IMR-90 (cell line): ENCODE data around the gene GHR. TPM values are rescaled to one million over a fixed set of nuclear protein-coding genes. Genes with fewer than 3 reads are reported as not detected.

ENCODE experiments used
- ATAC-seq: fragments of 200-7000 bp; cut with Tn5 transposase; 2 replicates; pipeline ENCODE4 v1.9.1; 2020; ENCODE audit warnings: low read depth, mild to moderate bottlenecking, moderate library complexity
- BruUV-seq: library from RNA; stranded (reverse); fragments of 400-500 nt; replicated peaks from 2 replicates; lab custom pipeline; 2021; lab: Mats Ljungman, UMichigan
- CTCF ChIA-PET: fragments of 300-600 bp; formaldehyde crosslinking; extraction: SDS; loops from one replicate; lab custom pipeline; 2021; ENCODE audit warnings: antibody characterized with exemption; lab: Yijun Ruan, JAX
- POLR2A ChIA-PET: fragments of 300-600 bp; sonication (Branson Sonifier 250); formaldehyde crosslinking; loops from one replicate; lab custom pipeline; 2022; ENCODE audit warnings: antibody characterized with exemption; ENCODE audit not compliant: unreplicated experiment; lab: Charles Lee
- DNase-seq: peaks from one replicate; pipeline ENCODE4 v3.0.0; 2013
- H2AFZ ChIP-seq: replicated peaks from 2 replicates; pipeline ENCODE3; 2013; ENCODE audit warnings: low read length, mild to moderate bottlenecking; ENCODE audit not compliant: poor library complexity
- H2AK5ac ChIP-seq: 2 replicates; pipeline ENCODE4 v1.6.1; 2013; ENCODE audit warnings: low read depth, low read length, inconsistent platforms
- H2AK9ac ChIP-seq: replicated peaks from 2 replicates; pipeline ENCODE3; 2013; ENCODE audit warnings: mild to moderate bottlenecking, low read depth, low read length, moderate library complexity; ENCODE audit not compliant: poor library complexity
- H2BK120ac ChIP-seq: 2 replicates; pipeline ENCODE4 v1.6.1; 2013; ENCODE audit warnings: low read depth, low read length, inconsistent platforms
- H2BK15ac ChIP-seq: 3 replicates; pipeline ENCODE4 v1.6.1; 2013; ENCODE audit warnings: low read depth, low read length, inconsistent platforms
- H2BK20ac ChIP-seq: 2 replicates; pipeline ENCODE4 v1.6.1; 2013; ENCODE audit warnings: low read depth, mild to moderate bottlenecking, inconsistent platforms, low read length, moderate library complexity
- H2BK5ac ChIP-seq: 2 replicates; pipeline ENCODE4 v1.6.1; 2013; ENCODE audit warnings: mild to moderate bottlenecking, low read depth, low read length, inconsistent platforms; ENCODE audit not compliant: poor library complexity, severe bottlenecking
- H3K14ac ChIP-seq: replicated peaks from 2 replicates; pipeline ENCODE4 v1.6.1; 2013; ENCODE audit warnings: low read depth, low read length, inconsistent platforms
- H3K18ac ChIP-seq: 2 replicates; pipeline ENCODE4 v1.6.1; 2013; ENCODE audit warnings: low read depth, low read length, control low read depth
- H3K23ac ChIP-seq: 2 replicates; pipeline ENCODE4 v1.6.1; 2013; ENCODE audit warnings: low read depth, low read length, inconsistent platforms
- H3K27ac ChIP-seq: 2 replicates; pipeline ENCODE4 v1.5.1; 2013; ENCODE audit warnings: mild to moderate bottlenecking, control low read depth, low read length; ENCODE audit not compliant: insufficient read depth
- H3K27me3 ChIP-seq: 2 replicates; pipeline ENCODE4 v1.6.1; 2013; ENCODE audit warnings: low read length; ENCODE audit not compliant: control insufficient read depth, insufficient read depth
- H3K36me3 ChIP-seq: 2 replicates; pipeline ENCODE4 v1.6.1; 2013; ENCODE audit warnings: low read length, mixed read lengths; ENCODE audit not compliant: control insufficient read depth, insufficient read depth
- H3K4ac ChIP-seq: 2 replicates; pipeline ENCODE4 v1.6.1; 2013; ENCODE audit warnings: low read depth, low read length, inconsistent platforms
- H3K4me1 ChIP-seq: 2 replicates; pipeline ENCODE4 v1.6.1; 2013; ENCODE audit warnings: low read length, mixed read lengths; ENCODE audit not compliant: control insufficient read depth, insufficient read depth
- H3K4me2 ChIP-seq: 2 replicates; pipeline ENCODE4 v1.6.1; 2013; ENCODE audit warnings: low read depth, mild to moderate bottlenecking, control low read depth, low read length, moderate library complexity
- H3K4me3 ChIP-seq: 2 replicates; pipeline ENCODE4 v1.5.1; 2013; ENCODE audit warnings: low read depth, mild to moderate bottlenecking, control low read depth, low read length, moderate library complexity; ENCODE audit not compliant: insufficient read depth
- H3K56ac ChIP-seq: 2 replicates; pipeline ENCODE4 v1.6.1; 2013; ENCODE audit warnings: low read length, inconsistent platforms; ENCODE audit not compliant: insufficient read depth; ENCODE audit errors: extremely low read depth
- H3K79me1 ChIP-seq, 2 experiments: 2 replicates each; pipeline ENCODE4 v1.6.1; 2013; ENCODE audit warnings: low read length in 2 of 2, inconsistent platforms in 1 of 2, low read depth in 1 of 2
- H3K9ac ChIP-seq: 2 replicates; pipeline ENCODE4 v1.6.1; 2013; ENCODE audit warnings: low read depth, low read length, control low read depth
- H3K9me1 ChIP-seq: 2 replicates; pipeline ENCODE4 v1.6.1; 2013; ENCODE audit warnings: low read length, inconsistent platforms; ENCODE audit not compliant: insufficient read depth
- H3K9me3 ChIP-seq: 2 replicates; pipeline ENCODE4 v1.6.1; 2013; ENCODE audit warnings: low read length; ENCODE audit not compliant: control insufficient read depth, insufficient read depth
- H4K20me1 ChIP-seq: 2 replicates; pipeline ENCODE4 v1.6.1; 2013; ENCODE audit warnings: low read length, inconsistent platforms; ENCODE audit not compliant: insufficient read depth
- H4K5ac ChIP-seq: 2 replicates; pipeline ENCODE4 v1.6.1; 2013; ENCODE audit warnings: mild to moderate bottlenecking, low read depth, low read length, control low read depth
- H4K8ac ChIP-seq, 2 experiments: 2 replicates each; pipeline ENCODE4 v1.6.1; 2013; ENCODE audit warnings: low read depth in 2 of 2, low read length in 2 of 2, control low read depth in 1 of 2, inconsistent platforms in 1 of 2
- H4K91ac ChIP-seq: 2 replicates; pipeline ENCODE4 v1.6.1; 2013; ENCODE audit warnings: low read depth, low read length, inconsistent platforms; ENCODE audit not compliant: insufficient read depth
- CEBPB ChIP-seq: IDR thresholded peaks from 2 replicates; pipeline ENCODE4 v1.6.1; 2012; ENCODE audit warnings: low read depth, low read length, improper control_type of control experiment
- CHD1 ChIP-seq: IDR thresholded peaks from 2 replicates; pipeline ENCODE4 v1.6.1; 2012; ENCODE audit warnings: low read depth, low read length, improper control_type of control experiment
- CTCF ChIP-seq: conservative IDR thresholded peaks from 2 replicates; pipeline ENCODE4 v1.5.1; 2012; ENCODE audit warnings: mild to moderate bottlenecking, low read depth, low read length, improper control_type of control experiment
- ELK1 ChIP-seq: fragments of 150-350 bp; IDR thresholded peaks from 2 replicates; pipeline ENCODE4 v1.6.1; 2016; ENCODE audit warnings: low read depth, mild to moderate bottlenecking, low read length, moderate library complexity, borderline replicate concordance
- MAFK ChIP-seq: IDR thresholded peaks from 2 replicates; pipeline ENCODE4 v1.6.1; 2012; ENCODE audit warnings: low read depth, low read length, improper control_type of control experiment
- MAZ ChIP-seq: IDR thresholded peaks from 2 replicates; pipeline ENCODE4 v1.6.1; 2012; ENCODE audit warnings: low read depth, mild to moderate bottlenecking, low read length, improper control_type of control experiment, moderate library complexity, borderline replicate concordance
- NFE2L2 ChIP-seq: fragments of 150-350 bp; IDR thresholded peaks from 2 replicates; pipeline ENCODE4 v1.6.1; 2016; ENCODE audit warnings: low read depth, mild to moderate bottlenecking, low read length
- POLR2A ChIP-seq: IDR thresholded peaks from 2 replicates; pipeline ENCODE4 v1.6.1; 2012; ENCODE audit warnings: mild to moderate bottlenecking, low read depth, low read length
- RAD21 ChIP-seq: IDR thresholded peaks from 2 replicates; pipeline ENCODE4 v1.6.1; 2012; ENCODE audit warnings: low read length, improper control_type of control experiment
- RCOR1 ChIP-seq: IDR thresholded peaks from 2 replicates; pipeline ENCODE4 v1.6.1; 2012; ENCODE audit warnings: mild to moderate bottlenecking, low read length, improper control_type of control experiment; ENCODE audit not compliant: insufficient replicate concordance
- RFX5 ChIP-seq: IDR thresholded peaks from 2 replicates; pipeline ENCODE4 v1.8.0; 2012; ENCODE audit warnings: low read depth, mild to moderate bottlenecking, low read length, moderate library complexity
- SMC3 ChIP-seq: fragments of 150-350 bp; IDR thresholded peaks from 2 replicates; pipeline ENCODE4 v1.6.1; 2016; ENCODE audit warnings: low read depth, mild to moderate bottlenecking, antibody characterized with exemption, low read length, moderate library complexity
- USF2 ChIP-seq: fragments of 150-350 bp; IDR thresholded peaks from 2 replicates; pipeline ENCODE4 v1.6.1; 2017; ENCODE audit warnings: mild to moderate bottlenecking, antibody characterized with exemption, low read length, low read depth
- WGBS, 2 experiments: methylation state at CpG; one replicate each; pipeline versions ENCODE4 v1.1.5 to v1.1.7; 2013; ENCODE audit warnings: missing lambda C conversion rate in 2 of 2; ENCODE audit not compliant: insufficient read length in 1 of 2; ENCODE audit errors: extremely low coverage in 2 of 2; 5-methylcytosine and 5-hydroxymethylcytosine counted together
- dilution Hi-C: fragments of 300-500 bp; cut with HindIII; formaldehyde crosslinking; loops from one replicate; pipeline ENCODE4 v1.14.3; 2018; ENCODE audit warnings: low sequenced_read_pairs; ENCODE audit not compliant: unreplicated experiment
- in situ Hi-C: fragments of 300-500 bp; cut with MboI; formaldehyde crosslinking; loops from 3 replicates; pipeline ENCODE4 v1.14.3; 2019; ENCODE audit warnings: low sequenced_read_pairs, inconsistent platforms, mixed read lengths
- intact Hi-C: fragments of 100-400 bp; cut with micrococcal nuclease; formaldehyde crosslinking; loops from 2 replicates; pipeline ENCODE4 v1.10.0; 2022
- polyA plus RNA-seq, 3 experiments: library from polyadenylated mRNA; depleted of rRNA; stranded (reverse); fragments of >200 nt; gene quantifications; 2 replicates each; pipeline ENCODE4 v1.2.3, GENCODE V29; 2012; ENCODE audit warnings: low replicate concordance in 1 of 3
- total RNA-seq: library from RNA; depleted of rRNA; stranded (reverse); fragments of >200 nt; gene quantifications from 2 replicates; pipeline ENCODE4 v1.2.3, GENCODE V29; 2012

GHR gene
- total and polyA plus RNA-seq, 2 of the 4 experiments (the other 2 are of a cell fraction), result 0.36 to 1.1 TPM

GRCh38 chr5:42583322-42583721, 160.1 kb downstream of the GHR start:
- no peak overlapping the region for H3K4ac ChIP-seq
- H2BK15ac ChIP-seq, result no peak overlapping the region
- WGBS, 2 experiments, result 11% methylated on average over 2 of the region's 4 CpGs; no CpG with 5 or more reads in 1 of the 2 experiments
- H3K36me3 ChIP-seq, result no peaks in the 10 kb centered on the region
- ChIA-PET POLR2A (no interaction called here), CTCF (interaction anchor here (0.6 to 1.3 kb wide), 10 partner anchors 8 to 727 kb away, joined by 3 to 5 read pairs (median 4); partner anchors contain the start of gene GHR)
- peak overlapping the region; percentile 56 for H2AK9ac ChIP-seq
- H3K14ac ChIP-seq, result no peak overlapping the region
- no peak overlapping the region for H3K18ac ChIP-seq
- TF ChIP-seq MAZ, result no peak
- TF ChIP-seq ELK1, result no peak
- peak; percentile 64; the same call in 1 of the 2 replicates for TF ChIP-seq CEBPB
- TF ChIP-seq CHD1, result no peak
- TF ChIP-seq CTCF, result peak; percentile 67
- TF ChIP-seq MAFK, result peak; percentile 29; the same call in 1 of the 2 replicates
- TF ChIP-seq RAD21, result peak; percentile 49
- TF ChIP-seq POLR2A, result no peak
- TF ChIP-seq RCOR1, result no peak
- TF ChIP-seq SMC3, result peak; percentile 49
- no peak for TF ChIP-seq USF2
- no peak for TF ChIP-seq RFX5
- TF ChIP-seq NFE2L2, result no peak
- ATAC-seq (peak; percentile 48; the same call in 1 of the 2 replicates), DNase-seq (peak; percentile 38)
- H2BK5ac ChIP-seq, result no peak overlapping the region
- H3K9ac ChIP-seq, result no peak overlapping the region
- BruUV-seq, result no TSS peak
- H3K79me1 ChIP-seq, result no peaks in the 10 kb centered on the region
- no peaks in the 10 kb centered on the region for H3K27me3 ChIP-seq
- H2AK5ac ChIP-seq, result no peak overlapping the region
- no peak overlapping the region for H3K4me3 ChIP-seq
- dilution Hi-C loops (no loop called here), intact Hi-C loops (loop anchor here (1.0 to 5.0 kb wide), 3 partner anchors 160 to 727 kb away; partner anchors contain the start of gene GHR), in situ Hi-C loops (loop anchor here (25.0 kb wide), 1 partner anchor 721 kb away; the partner anchor contains the start of gene OXCT1)
- H2BK20ac ChIP-seq, result no peak overlapping the region
- H4K5ac ChIP-seq, result no peak overlapping the region
- H2BK120ac ChIP-seq, result no peak overlapping the region
- no peaks in the 10 kb centered on the region for H3K4me1 ChIP-seq
- H3K27ac ChIP-seq, result no peak overlapping the region
- no peak overlapping the region for H3K56ac ChIP-seq
- H4K20me1 ChIP-seq, result no peaks in the 10 kb centered on the region
- H2AFZ ChIP-seq, result no peak overlapping the region
- no peak overlapping the region for H4K91ac ChIP-seq
- no peaks in the 10 kb centered on the region for H3K9me1 ChIP-seq
- H3K4me2 ChIP-seq, result no peak overlapping the region
- H4K8ac ChIP-seq, result no peak overlapping the region
- no peak overlapping the region for H3K23ac ChIP-seq
- H3K9me3 ChIP-seq, result no peaks in the 10 kb centered on the region
